Inflammatory macrophage (primary cell): ENCODE results near the gene PLPP1.

Experiments
- DNase-seq, 2 donors: peaks; one replicate each; pipeline ENCODE4 v3.0.0-alpha.2; 2020 to 2022

PLPP1 gene

GRCh38 chr5:55502759-55503158, 32.0 kb downstream of the PLPP1 start:
- DNase-seq = no peak

GRCh38 chr5:55498457-55498856, 36.3 kb downstream of the PLPP1 start:
- DNase-seq = no peak

- DNase-seq = no peak
Measured at GRCh38 chr5:55497712-55498111, 37.1 kb downstream of the PLPP1 start.

- DNase-seq = no peak
Measured at GRCh38 chr5:55495216-55495615, 39.5 kb downstream of the PLPP1 start.

GRCh38 chr5:55492449-55492848, 42.3 kb downstream of the PLPP1 start:
- DNase-seq = no peak

- DNase-seq = no peak
Measured at GRCh38 chr5:55485073-55485472, 49.7 kb downstream of the PLPP1 start.

- DNase-seq = no peak
Measured at GRCh38 chr5:55484531-55484930, 50.2 kb downstream of the PLPP1 start.

- DNase-seq = no peak
Measured at GRCh38 chr5:55483885-55484284, 50.9 kb downstream of the PLPP1 start.

GRCh38 chr5:55481293-55481855, 53.4 kb downstream of the PLPP1 start:
- DNase-seq = no peak

- DNase-seq = no peak
Measured at GRCh38 chr5:55480781-55481180, 54.0 kb downstream of the PLPP1 start.

GRCh38 chr5:55472642-55473041, 62.1 kb downstream of the PLPP1 start:
- no peak for DNase-seq

- no peak for DNase-seq
Measured at GRCh38 chr5:55471468-55471867, 63.3 kb downstream of the PLPP1 start.

- DNase-seq = no peak
Measured at GRCh38 chr5:55470282-55470681, 64.5 kb downstream of the PLPP1 start.

- no peak for DNase-seq
Measured at GRCh38 chr5:55469839-55470238, 64.9 kb downstream of the PLPP1 start.

GRCh38 chr5:55467862-55468551, 66.8 kb downstream of the PLPP1 start:
- no peak for DNase-seq

- DNase-seq = no peak
Measured at GRCh38 chr5:55463613-55464012, 71.2 kb downstream of the PLPP1 start.

- DNase-seq = no peak
Measured at GRCh38 chr5:55459572-55459971, 75.2 kb downstream of the PLPP1 start.

- no peak for DNase-seq
Measured at GRCh38 chr5:55456216-55456895, 78.4 kb downstream of the PLPP1 start.

GRCh38 chr5:55454282-55454681, 80.5 kb downstream of the PLPP1 start:
- no peak for DNase-seq

GRCh38 chr5:55453211-55453610, 81.6 kb downstream of the PLPP1 start:
- DNase-seq = peak; percentile 35 to 45

- no peak for DNase-seq
Measured at GRCh38 chr5:55451976-55452375, 82.8 kb downstream of the PLPP1 start.

GRCh38 chr5:55450050-55450765, 84.6 kb downstream of the PLPP1 start:
- no peak for DNase-seq

- no peak for DNase-seq
Measured at GRCh38 chr5:55446640-55447351, 88.0 kb downstream of the PLPP1 start.
